Glutamatergic neuron (in vitro differentiated cells): ENCODE data around the gene MYT1. TPM values are rescaled to one million over a fixed set of nuclear protein-coding genes. Genes with fewer than 3 reads are reported as not detected.

Experiments used
- DNase-seq: peaks from one replicate; pipeline ENCODE4 v3.0.0; 2022
- H3K27ac Mint-ChIP-seq: one replicate; pipeline ENCODE4 v1.8.0; 2020; ENCODE audit warnings: mild to moderate bottlenecking, mixed read lengths, inconsistent platforms; ENCODE audit not compliant: unreplicated experiment
- H3K27me3 Mint-ChIP-seq: one replicate; pipeline ENCODE4 v1.8.0; 2020; ENCODE audit warnings: mild to moderate bottlenecking, moderate library complexity, mixed read lengths, inconsistent platforms; ENCODE audit not compliant: unreplicated experiment
- H3K36me3 Mint-ChIP-seq: one replicate; pipeline ENCODE4 v1.8.0; 2020; ENCODE audit warnings: mild to moderate bottlenecking, mixed read lengths, inconsistent platforms; ENCODE audit not compliant: unreplicated experiment
- H3K4me1 Mint-ChIP-seq: one replicate; pipeline ENCODE4 v1.8.0; 2020; ENCODE audit warnings: mild to moderate bottlenecking, low read depth, mixed read lengths, inconsistent platforms; ENCODE audit not compliant: unreplicated experiment
- H3K4me3 Mint-ChIP-seq: one replicate; pipeline ENCODE4 v1.8.0; 2020; ENCODE audit warnings: mild to moderate bottlenecking, mixed read lengths, inconsistent platforms; ENCODE audit not compliant: unreplicated experiment
- H3K9me3 Mint-ChIP-seq: one replicate; pipeline ENCODE4 v1.8.0; 2020; ENCODE audit warnings: mild to moderate bottlenecking, moderate library complexity, mixed read lengths, inconsistent platforms; ENCODE audit not compliant: unreplicated experiment
- total RNA-seq: library from RNA; stranded (reverse); fragmentation: NEBNext Ultra II Directional; extraction: Animal tissue kit (Norgen Biotek cat#: 25700); gene quantifications from one replicate; pipeline ENCODE4 v1.2.1, GENCODE V29; 2021; ENCODE audit not compliant: unreplicated experiment
- TF ChIP-seq, protein P1 (sequence below): fragments of 200-600 bp; sonication (generic); IDR thresholded peaks from one replicate; pipeline ENCODE4 v1.5.0; 2021; ENCODE audit not compliant: partially characterized antibody, unreplicated experiment

The MYT1 gene
- total RNA-seq, 1 donor from 2014 or later: 159 TPM

DNA sequence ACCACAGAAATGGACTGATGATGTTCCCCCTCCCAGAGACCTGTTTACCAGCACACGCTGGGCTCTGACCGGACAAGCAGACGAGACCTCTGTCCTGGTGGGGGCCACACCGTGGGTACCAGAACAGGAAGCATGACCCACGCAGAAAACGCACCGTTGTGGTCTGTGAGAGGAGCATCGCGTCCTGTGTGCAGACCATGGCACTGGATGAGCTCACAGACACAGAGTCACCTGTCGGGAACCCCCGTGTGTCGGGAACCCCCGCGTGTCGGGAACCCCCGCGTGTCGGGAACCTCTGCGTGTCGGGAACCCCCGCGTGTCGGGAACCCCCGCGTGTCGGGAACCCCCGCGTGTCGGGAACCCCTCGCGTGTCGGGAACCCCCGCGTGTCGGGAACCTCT, 37.4 kb downstream of the MYT1 start:
- Mint-ChIP-seq H3K4me1 (peaks cover 60% of the 10 kb centered on the region), H3K27me3 (peaks cover 22% of the 10 kb centered on the region), H3K36me3 (peaks cover 28% of the 10 kb centered on the region), H3K4me3 (no peak overlapping the region), H3K27ac (peak overlapping the region; percentile 64), H3K9me3 (peaks cover 39% of the 10 kb centered on the region)
- DNase-seq: no peak
- TF ChIP-seq, protein P1, sequence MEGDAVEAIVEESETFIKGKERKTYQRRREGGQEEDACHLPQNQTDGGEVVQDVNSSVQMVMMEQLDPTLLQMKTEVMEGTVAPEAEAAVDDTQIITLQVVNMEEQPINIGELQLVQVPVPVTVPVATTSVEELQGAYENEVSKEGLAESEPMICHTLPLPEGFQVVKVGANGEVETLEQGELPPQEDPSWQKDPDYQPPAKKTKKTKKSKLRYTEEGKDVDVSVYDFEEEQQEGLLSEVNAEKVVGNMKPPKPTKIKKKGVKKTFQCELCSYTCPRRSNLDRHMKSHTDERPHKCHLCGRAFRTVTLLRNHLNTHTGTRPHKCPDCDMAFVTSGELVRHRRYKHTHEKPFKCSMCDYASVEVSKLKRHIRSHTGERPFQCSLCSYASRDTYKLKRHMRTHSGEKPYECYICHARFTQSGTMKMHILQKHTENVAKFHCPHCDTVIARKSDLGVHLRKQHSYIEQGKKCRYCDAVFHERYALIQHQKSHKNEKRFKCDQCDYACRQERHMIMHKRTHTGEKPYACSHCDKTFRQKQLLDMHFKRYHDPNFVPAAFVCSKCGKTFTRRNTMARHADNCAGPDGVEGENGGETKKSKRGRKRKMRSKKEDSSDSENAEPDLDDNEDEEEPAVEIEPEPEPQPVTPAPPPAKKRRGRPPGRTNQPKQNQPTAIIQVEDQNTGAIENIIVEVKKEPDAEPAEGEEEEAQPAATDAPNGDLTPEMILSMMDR: no peak

DNA sequence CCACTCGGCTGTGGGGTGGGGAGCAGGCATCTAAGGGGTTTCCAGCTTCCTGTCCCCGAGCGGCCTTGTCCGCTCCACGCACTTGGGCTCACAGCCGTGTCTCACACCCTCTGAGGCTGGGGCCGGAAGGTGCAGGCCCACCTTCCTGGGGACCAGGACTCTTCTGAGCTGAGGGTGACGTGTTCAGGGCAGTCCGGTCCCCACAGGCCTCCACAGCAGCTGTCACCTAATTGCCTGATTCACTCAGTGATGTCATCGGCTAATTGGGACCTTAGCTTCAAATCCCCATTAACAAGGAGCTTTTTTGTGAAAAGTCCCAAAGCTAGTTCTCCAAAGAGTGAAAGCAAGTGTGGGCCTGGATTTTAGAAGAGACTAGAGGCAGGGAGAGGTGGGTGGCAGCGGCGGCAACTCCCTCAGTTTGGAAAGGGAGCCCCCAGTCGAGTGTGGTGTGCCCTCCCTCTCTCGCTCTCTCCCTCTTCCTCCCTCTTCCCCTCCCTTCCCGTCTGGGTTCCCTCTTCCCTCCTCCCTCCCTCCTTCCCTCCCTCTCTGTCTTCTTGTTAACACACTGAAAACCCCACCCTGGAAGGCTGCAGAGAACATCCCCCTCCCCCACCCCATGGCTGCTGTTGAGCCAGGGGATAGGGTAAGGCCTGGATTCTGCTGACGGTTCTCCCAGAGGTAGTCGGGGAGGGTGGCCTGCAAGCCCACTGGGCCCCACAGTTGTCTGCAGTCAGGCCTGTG, 39.0 kb downstream of the MYT1 start:
- TF ChIP-seq, protein P1: no peak
- Mint-ChIP-seq H3K9me3 (peaks cover 38% of the 10 kb centered on the region), H3K4me1 (peaks cover 49% of the 10 kb centered on the region), H3K27me3 (peaks cover 26% of the 10 kb centered on the region), H3K36me3 (peaks cover 28% of the 10 kb centered on the region), H3K4me3 (peak overlapping the region; percentile 42), H3K27ac (peak overlapping the region; percentile 94)
- DNase-seq: peak; percentile 72

DNA sequence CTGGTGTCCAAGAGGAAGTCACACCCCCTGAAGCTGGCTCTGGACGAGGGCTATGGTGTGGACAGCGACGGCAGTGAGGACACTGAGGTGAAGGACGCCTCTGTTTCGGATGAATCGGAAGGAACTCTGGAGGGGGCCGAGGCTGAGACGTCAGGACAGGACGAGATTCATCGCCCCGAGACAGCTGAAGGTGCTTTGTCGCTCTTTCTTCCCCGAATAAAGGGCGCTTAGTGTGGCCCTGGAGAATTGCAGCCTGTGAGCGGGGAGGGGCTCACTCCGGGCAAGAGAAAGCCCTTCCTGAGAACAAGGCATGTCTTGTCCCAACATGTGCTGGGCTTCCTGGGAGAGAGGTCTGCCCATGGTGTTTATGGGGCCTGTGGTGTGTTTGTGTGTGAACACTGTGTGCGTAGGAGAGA, 41.4 kb downstream of the MYT1 start:
- Mint-ChIP-seq H3K27ac (peak overlapping the region; percentile 74), H3K4me1 (peaks cover 45% of the 10 kb centered on the region), H3K36me3 (peaks cover 14% of the 10 kb centered on the region), H3K4me3 (peak overlapping the region; percentile 21), H3K27me3 (peaks cover 31% of the 10 kb centered on the region), H3K9me3 (peaks cover 34% of the 10 kb centered on the region)
- no peak for DNase-seq
- TF ChIP-seq, protein P1: no peak

DNA sequence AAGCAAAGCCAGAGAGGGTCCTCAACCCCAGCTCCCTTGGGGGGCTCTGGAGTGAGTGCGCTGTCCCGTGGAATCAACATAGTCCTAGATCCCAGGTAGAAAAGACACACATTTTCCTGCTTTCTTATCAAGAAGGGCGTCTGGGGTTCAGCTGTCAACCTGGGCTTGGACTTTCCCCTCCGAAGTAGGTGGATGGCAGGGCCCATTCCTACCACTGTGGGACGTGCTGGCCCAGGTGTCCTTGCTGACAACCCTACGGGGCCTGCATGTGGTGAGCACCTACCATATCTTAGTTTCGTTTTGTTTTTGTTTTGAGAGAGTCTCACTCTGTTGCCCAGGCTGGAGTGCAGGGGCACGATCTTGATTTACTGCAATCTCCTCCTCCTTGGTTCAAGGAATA, 42.4 kb downstream of the MYT1 start:
- H3K4me1 Mint-ChIP-seq: peaks cover 40% of the 10 kb centered on the region
- peaks cover 30% of the 10 kb centered on the region for H3K27me3 Mint-ChIP-seq
- peaks cover 33% of the 10 kb centered on the region for H3K9me3 Mint-ChIP-seq
- no peak overlapping the region for H3K4me3 Mint-ChIP-seq
- no peak for DNase-seq
- no peak overlapping the region for H3K27ac Mint-ChIP-seq
- peaks cover 5% of the 10 kb centered on the region for H3K36me3 Mint-ChIP-seq
- TF ChIP-seq, protein P1: no peak
